ENCODE measurements around the gene APOL1.
"Not testable (repeated sequence)": the region's sequence is repeated elsewhere in the genome, so short reads cannot be mapped to it uniquely, and the experiment has no call there.

Gene APOL1

DNA sequence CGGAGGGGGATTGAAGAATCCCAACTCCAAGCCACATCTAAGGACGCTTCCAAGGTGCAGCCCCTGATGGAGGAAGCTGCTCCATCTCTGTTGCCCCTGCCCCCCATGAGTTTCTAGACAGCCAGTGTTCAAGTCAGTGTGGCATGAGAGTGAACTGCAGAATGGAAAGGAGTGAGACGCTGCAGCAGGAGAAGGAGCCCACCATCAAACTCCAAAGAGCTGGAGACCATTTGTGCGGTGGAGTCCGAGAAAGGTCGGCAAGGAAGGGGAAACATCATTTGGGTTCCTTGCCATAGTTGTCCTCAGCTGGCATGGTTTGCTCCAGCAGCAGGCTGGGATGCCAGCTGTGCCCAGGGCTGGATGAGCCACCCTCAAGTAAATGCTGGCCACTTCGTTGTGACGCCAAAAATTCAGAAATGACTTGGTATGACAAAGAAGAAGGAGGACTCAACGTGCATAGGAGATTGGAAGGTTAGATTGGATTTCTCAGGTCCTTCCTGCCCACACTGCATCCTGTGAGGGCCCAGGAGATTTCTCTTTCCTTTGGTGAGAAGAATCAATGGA is 30.0 kb upstream of the APOL1 start:
- Histone ChIP-seq H3K4me2 (no peak overlapping the region), H3K9me3 (replicated peaks in 1 of 11) (no peaks in the 10 kb centered on the region), H3K27me3 (no peaks in the 10 kb centered on the region), H3K36me3 (peaks cover 8 to 21% (median 10%) of the 10 kb centered on the region in 11 experiments; a peak in 20 of 22 replicates), H3K27ac (no peak overlapping the region), H3K4me3 (no peak overlapping the region), H3K4me1 (peaks cover 0 to 30% (median 9%) of the 10 kb centered on the region in 10 experiments; a peak in 11 of 20 replicates), H4K20me1 (no peaks in the 10 kb centered on the region), H3K9ac (no peak overlapping the region)
- no peak for TF ChIP-seq Cebpa-rat (IDR thresholded peaks at IDR 0.05)

DNA sequence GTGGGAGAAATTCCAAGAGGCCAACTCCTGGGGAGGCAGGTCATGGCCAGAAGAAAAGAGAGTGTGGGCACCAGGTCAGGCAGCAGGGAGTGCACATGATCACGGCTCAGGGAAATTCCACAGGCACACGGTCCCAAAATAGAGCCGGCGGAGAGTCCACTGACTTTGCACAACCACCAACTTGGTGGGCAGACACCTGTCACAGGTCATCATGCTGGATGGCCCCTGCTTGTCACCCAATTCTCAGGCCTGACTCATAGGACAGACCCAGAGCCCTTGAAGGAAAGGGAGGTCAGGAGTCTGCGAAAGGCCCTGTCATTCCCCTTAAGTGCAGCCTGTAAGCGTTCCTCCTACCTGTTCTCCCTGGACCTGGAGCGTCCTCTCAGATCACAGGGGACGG is 29.4 kb upstream of the APOL1 start:
- H3K9ac ChIP-seq: no peak overlapping the region
- H3K4me2 ChIP-seq: no peak overlapping the region
- H3K27ac ChIP-seq: no peak overlapping the region
- TF ChIP-seq Cebpa-rat (IDR thresholded peaks at IDR 0.05): no peak
- peaks cover 11 to 26% (median 15%) of the 10 kb centered on the region in 11 experiments; a peak in 21 of 22 replicates for H3K36me3 ChIP-seq
- no peaks in the 10 kb centered on the region for H4K20me1 ChIP-seq
- no peak overlapping the region for H3K4me3 ChIP-seq
- no peaks in the 10 kb centered on the region for H3K27me3 ChIP-seq
- no peaks in the 10 kb centered on the region for H3K9me3 ChIP-seq (replicated peaks in 1 of 11)
- peaks cover 0 to 27% (median 9%) of the 10 kb centered on the region in 10 experiments; a peak in 11 of 20 replicates for H3K4me1 ChIP-seq

DNA sequence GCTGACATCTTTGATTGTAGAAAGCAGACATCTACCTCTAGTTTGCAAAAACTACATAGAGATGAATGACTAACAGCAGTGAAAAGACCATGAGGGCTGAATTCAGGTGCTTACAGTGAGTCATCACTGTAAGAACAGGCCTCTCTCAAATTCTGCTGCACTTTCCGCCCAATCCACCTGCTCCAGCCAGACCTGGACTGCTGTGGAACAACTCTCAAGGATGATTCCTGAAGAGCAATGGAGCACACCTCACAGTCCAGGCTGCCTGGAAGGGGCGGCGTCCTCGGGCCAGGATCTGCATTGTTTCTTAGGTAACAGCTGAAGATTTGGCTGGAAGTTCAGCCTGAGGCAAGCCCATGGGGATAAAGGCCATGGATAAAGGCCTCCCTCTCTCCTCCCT is 28.7 kb upstream of the APOL1 start:
- Histone ChIP-seq H4K20me1 (no peaks in the 10 kb centered on the region), H3K4me3 (no peak overlapping the region), H3K27ac (no peak overlapping the region), H3K27me3 (no peaks in the 10 kb centered on the region), H3K9me3 (replicated peaks in 1 of 11) (no peaks in the 10 kb centered on the region), H3K4me1 (peaks cover 0 to 21% (median 9%) of the 10 kb centered on the region in 10 experiments; a peak in 11 of 20 replicates), H3K36me3 (peaks cover 11 to 33% (median 22%) of the 10 kb centered on the region in 11 experiments; a peak in 21 of 22 replicates), H3K4me2 (no peak overlapping the region), H3K9ac (no peak overlapping the region)
- TF ChIP-seq Cebpa-rat (IDR thresholded peaks at IDR 0.05): no peak

DNA sequence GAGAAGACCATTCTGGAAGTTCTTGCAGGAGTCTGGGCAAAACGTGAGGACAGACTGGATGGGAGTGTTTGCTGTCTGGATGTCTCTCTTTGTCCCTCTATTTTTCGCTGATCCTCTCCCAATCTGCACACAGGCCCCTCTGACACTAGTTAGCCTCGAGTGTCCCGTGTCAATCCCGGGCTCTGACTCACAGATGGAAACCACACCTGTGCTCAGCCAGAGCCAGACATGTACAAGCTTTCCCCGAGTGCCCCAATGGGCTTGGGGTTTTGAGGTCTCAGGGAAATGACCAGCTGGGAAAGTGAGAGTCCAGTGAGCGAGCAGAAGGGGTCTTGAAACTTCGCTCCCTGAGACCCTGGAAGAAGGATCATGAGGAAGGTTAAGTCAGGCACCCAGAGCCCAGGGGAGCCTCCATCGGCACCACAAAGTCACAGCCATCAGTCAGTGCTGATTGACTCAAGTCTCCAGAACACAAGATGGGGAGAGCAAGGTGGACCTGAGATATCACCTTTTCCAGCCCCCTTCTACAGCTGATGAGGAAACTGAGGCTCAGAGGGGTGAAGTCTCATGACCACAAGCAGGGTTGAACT is 27.5 kb upstream of the APOL1 start:
- no peak overlapping the region for H3K4me2 ChIP-seq
- TF ChIP-seq Cebpa-rat (IDR thresholded peaks at IDR 0.05): no peak

DNA sequence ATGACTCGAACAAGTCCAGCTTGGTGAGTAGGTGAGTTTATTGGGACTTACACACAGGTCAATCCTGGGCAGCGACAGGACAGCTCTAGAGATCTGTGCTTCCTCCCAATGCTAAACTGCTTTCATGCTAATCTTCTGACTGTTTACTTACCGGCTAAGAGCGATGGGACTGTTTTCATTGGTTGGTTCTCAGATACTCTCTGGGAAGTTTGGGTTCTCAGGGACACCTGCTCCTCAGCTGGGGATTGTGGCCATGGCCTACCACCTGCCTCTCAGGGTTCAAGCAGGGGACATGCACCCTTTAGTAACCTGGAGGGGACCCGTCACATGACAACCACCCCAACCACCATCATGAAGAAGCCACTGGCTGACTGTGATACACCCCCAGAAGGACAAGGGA is 26.7 kb upstream of the APOL1 start:
- TF ChIP-seq Cebpa-rat (IDR thresholded peaks at IDR 0.05): no peak
- no peak overlapping the region for H3K4me2 ChIP-seq
- no peaks in the 10 kb centered on the region for H3K9me3 ChIP-seq (replicated peaks in 1 of 11)
- peaks cover 0 to 2% (median 0%) of the 10 kb centered on the region in 11 experiments; a peak in 1 of 22 replicates for H4K20me1 ChIP-seq
- H3K4me3 ChIP-seq: no peak overlapping the region
- H3K4me1 ChIP-seq: peaks cover 0 to 10% (median 4%) of the 10 kb centered on the region in 10 experiments; a peak in 6 of 20 replicates
- H3K9ac ChIP-seq: no peak overlapping the region
- H3K27ac ChIP-seq: no peak overlapping the region
- H3K36me3 ChIP-seq: peaks cover 24 to 53% (median 38%) of the 10 kb centered on the region in 11 experiments; a peak in 21 of 22 replicates
- H3K27me3 ChIP-seq: no peaks in the 10 kb centered on the region

More for the DNA sequence above, 27.5 kb upstream of the APOL1 start:
- Histone ChIP-seq H3K36me3 (peaks cover 16 to 45% (median 30%) of the 10 kb centered on the region in 11 experiments; a peak in 21 of 22 replicates), H4K20me1 (no peaks in the 10 kb centered on the region), H3K4me1 (peaks cover 0 to 15% (median 6%) of the 10 kb centered on the region in 10 experiments; a peak in 11 of 20 replicates), H3K9ac (no peak overlapping the region), H3K27ac (no peak overlapping the region), H3K27me3 (no peaks in the 10 kb centered on the region), H3K9me3 (replicated peaks in 1 of 11) (no peaks in the 10 kb centered on the region), H3K4me3 (no peak overlapping the region)

DNA sequence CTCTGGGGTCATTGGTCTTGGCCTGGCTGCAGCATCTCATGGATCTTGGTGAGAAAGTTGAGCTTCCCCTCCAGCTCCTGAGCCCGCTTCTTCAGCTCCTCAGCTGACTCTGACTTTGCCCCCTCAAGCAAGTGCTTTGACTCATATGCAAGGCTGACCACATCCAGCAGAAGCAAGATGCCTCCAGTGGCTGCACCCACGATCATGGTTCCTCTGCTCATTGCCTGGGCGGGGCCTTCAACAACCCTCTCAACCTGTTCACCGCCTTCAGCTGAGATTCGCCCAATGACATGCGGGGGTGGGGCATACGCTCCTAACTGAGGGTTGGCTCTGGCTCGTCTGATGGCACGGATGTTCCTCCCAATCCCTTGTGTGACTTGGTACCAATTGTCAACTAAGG is 25.5 kb upstream of the APOL1 start:
- H3K4me2 ChIP-seq: no peak overlapping the region
- peaks cover 0 to 9% (median 0%) of the 10 kb centered on the region in 11 experiments; a peak in 2 of 22 replicates for H4K20me1 ChIP-seq
- TF ChIP-seq Cebpa-rat (IDR thresholded peaks at IDR 0.05): no peak
- no peaks in the 10 kb centered on the region for H3K9me3 ChIP-seq (replicated peaks in 1 of 11)
- no peaks in the 10 kb centered on the region for H3K27me3 ChIP-seq
- H3K36me3 ChIP-seq: peaks cover 29 to 65% (median 50%) of the 10 kb centered on the region in 11 experiments
- no peak overlapping the region for H3K4me3 ChIP-seq
- no peak overlapping the region for H3K9ac ChIP-seq
- peaks cover 0 to 12% (median 8%) of the 10 kb centered on the region in 10 experiments; a peak in 15 of 20 replicates for H3K4me1 ChIP-seq
- no peak overlapping the region for H3K27ac ChIP-seq

DNA sequence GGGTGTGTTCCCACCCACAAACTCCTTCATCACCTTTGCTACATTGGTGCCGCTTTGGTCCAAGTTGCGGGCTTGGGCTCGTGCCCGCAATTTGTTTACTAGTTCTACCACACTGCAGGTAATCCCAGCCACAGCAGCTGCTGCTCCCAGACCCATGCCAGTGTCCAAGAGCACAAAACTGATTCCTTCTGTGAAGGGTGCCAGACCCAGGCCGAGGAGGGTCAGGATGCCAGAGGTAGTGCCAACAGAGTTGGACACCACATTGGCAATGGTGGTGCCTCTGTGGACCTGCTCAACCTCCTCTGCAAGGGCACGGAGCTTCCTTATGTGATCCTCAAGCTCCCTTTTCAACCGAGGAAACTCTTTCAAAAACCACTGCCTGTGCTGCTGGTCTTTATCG is 25.1 kb upstream of the APOL1 start:
- peaks cover 33 to 69% (median 54%) of the 10 kb centered on the region in 11 experiments for H3K36me3 ChIP-seq
- H3K27ac ChIP-seq: no peak overlapping the region
- no peak for TF ChIP-seq Cebpa-rat (IDR thresholded peaks at IDR 0.05)
- no peak overlapping the region for H3K9ac ChIP-seq
- H3K27me3 ChIP-seq: no peaks in the 10 kb centered on the region
- H3K4me1 ChIP-seq: peaks cover 2 to 16% (median 11%) of the 10 kb centered on the region in 10 experiments; a peak in 19 of 20 replicates
- no peaks in the 10 kb centered on the region for H3K9me3 ChIP-seq (replicated peaks in 1 of 11)
- H3K4me3 ChIP-seq: no peak overlapping the region
- H3K4me2 ChIP-seq: no peak overlapping the region
- H4K20me1 ChIP-seq: peaks cover 0 to 9% (median 0%) of the 10 kb centered on the region in 11 experiments; a peak in 2 of 22 replicates

DNA sequence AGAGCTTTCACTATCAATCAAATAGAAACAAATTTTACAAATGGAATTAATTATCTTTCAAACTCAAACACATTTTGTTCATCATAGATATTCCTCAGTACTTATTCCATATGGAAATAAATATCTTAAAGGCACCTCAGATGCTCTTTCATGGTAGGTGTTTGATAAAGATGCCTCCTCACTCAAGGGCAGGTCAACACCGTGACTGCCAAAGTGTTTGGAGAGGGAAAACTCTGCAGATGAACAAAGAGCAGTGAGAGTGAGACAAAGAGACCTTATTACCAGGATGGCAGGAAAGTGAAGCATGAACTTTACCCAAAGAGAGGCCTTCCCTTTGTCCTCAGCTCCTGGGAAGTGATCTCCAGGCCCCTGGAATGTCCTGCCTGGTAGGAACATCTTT is 24.6 kb upstream of the APOL1 start:
- not testable (repeated sequence) for H3K9ac ChIP-seq; H3K4me3 ChIP-seq; H3K27me3 ChIP-seq; H3K27ac ChIP-seq; H3K4me2 ChIP-seq; H3K9me3 ChIP-seq (replicated peaks in 1 of 11)
- Histone ChIP-seq H3K36me3 (peaks cover 38 to 75% (median 60%) of the 10 kb centered on the region in 11 experiments), H3K4me1 (peaks cover 7 to 20% (median 14%) of the 10 kb centered on the region in 10 experiments; a peak in 19 of 20 replicates), H4K20me1 (peaks cover 0 to 13% (median 0%) of the 10 kb centered on the region in 11 experiments; a peak in 4 of 22 replicates)

DNA sequence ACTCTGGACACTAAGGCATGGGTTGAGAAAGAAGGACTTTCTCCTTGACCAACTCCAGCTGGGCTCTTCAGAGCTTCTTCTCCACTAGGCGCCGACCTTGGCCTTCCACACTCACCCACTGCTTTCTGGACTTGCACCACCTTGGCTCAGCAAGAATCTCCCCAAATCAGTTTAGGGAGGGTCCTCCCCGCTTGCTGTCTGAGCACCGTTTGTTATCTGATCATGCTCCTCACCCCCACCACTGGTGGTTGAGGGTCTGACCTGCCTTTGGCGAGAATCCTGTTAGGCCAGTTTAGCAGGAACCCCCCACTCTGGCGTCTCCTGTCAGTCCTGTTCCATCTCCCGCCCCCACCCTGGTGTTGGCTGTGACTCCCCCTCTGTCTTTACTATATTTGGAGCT is 24.0 kb upstream of the APOL1 start:
- peaks cover 0 to 18% (median 0%) of the 10 kb centered on the region in 11 experiments; a peak in 4 of 22 replicates for H4K20me1 ChIP-seq

DNA sequence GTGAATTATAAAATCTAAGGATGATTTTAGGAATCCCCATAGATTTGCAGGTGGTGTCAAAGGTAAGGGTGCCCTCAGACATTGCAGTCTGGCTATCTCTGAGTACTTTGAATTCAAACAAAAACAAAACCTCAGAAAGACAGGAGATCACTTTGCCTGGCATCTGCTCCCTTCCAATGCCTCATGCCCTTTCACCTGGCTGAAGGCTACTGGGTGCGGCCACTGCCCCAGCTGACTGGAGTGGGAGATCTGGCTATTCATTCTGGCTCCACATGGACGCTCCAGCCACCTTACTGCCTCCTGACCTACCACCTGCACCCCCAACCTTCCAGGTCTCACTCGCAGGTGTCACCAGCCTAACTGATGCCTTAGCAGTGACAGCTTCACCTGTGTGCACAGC is 23.3 kb upstream of the APOL1 start:
- not testable (repeated sequence) for H3K27me3 ChIP-seq; H3K9me3 ChIP-seq (replicated peaks in 1 of 11); H3K9ac ChIP-seq; H3K27ac ChIP-seq; H3K4me2 ChIP-seq; H3K4me3 ChIP-seq
- Histone ChIP-seq H3K4me1 (peaks cover 13 to 23% (median 18%) of the 10 kb centered on the region in 10 experiments; a peak in 19 of 20 replicates), H4K20me1 (peaks cover 0 to 18% (median 0%) of the 10 kb centered on the region in 11 experiments; a peak in 4 of 22 replicates), H3K36me3 (peaks cover 38 to 87% (median 62%) of the 10 kb centered on the region in 11 experiments)

More for the DNA sequence above, 24.0 kb upstream of the APOL1 start:
- Histone ChIP-seq H3K27me3 (no peaks in the 10 kb centered on the region), H3K4me2 (no peak overlapping the region), H3K27ac (no peak overlapping the region), H3K9ac (no peak overlapping the region), H3K9me3 (replicated peaks in 1 of 11) (no peaks in the 10 kb centered on the region), H3K36me3 (peaks cover 38 to 80% (median 62%) of the 10 kb centered on the region in 11 experiments), H3K4me1 (peaks cover 13 to 21% (median 15%) of the 10 kb centered on the region in 10 experiments; a peak in 19 of 20 replicates), H3K4me3 (no peak overlapping the region)
- no peak for TF ChIP-seq Cebpa-rat (IDR thresholded peaks at IDR 0.05)

DNA sequence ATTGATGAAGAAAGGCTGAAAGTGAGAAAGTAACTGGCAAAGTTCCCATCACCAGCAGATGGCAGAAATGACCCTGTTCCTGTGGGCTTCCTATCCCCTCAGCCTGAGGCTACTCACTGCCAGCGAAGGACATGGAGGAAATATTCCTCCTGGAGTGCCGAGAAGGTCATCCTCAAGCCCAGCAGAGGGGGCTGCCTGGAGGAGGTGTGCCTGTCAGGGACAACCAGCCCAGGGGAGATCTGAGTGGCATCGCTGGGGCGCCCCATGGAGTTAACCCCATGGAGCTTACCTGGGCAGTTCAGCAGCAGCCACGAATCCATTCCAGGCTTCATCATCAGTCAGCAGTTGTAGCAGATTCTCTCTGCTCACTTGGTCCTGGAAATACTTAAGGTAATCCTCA is 21.9 kb upstream of the APOL1 start:
- H3K4me2 ChIP-seq: not testable (repeated sequence)

More for the DNA sequence above, 21.9 kb upstream of the APOL1 start:
- H3K9ac ChIP-seq; H3K27ac ChIP-seq; H3K4me3 ChIP-seq; H3K9me3 ChIP-seq (replicated peaks in 1 of 11); H3K27me3 ChIP-seq: not testable (repeated sequence)
- peaks cover 40 to 96% (median 70%) of the 10 kb centered on the region in 11 experiments for H3K36me3 ChIP-seq
- H4K20me1 ChIP-seq: peaks cover 0 to 18% (median 0%) of the 10 kb centered on the region in 11 experiments; a peak in 4 of 22 replicates
- peaks cover 13 to 36% (median 20%) of the 10 kb centered on the region in 10 experiments; a peak in 19 of 20 replicates for H3K4me1 ChIP-seq
